Tibial nerve (tissue), 3 donors: ENCODE measurements around the gene CCBE1.

Source experiments
- CTCF ChIP-seq, 5 experiments: fragments of 200-600 bp in 3 of 5; fragments of 450-650 bp in 2 of 5; sonication (generic) in 3 of 5; IDR thresholded peaks; one replicate each; pipeline ENCODE4 v1.5.1; 2016 to 2019; ENCODE audit warnings: antibody characterized with exemption in 5 of 5, mild to moderate bottlenecking in 3 of 5, moderate library complexity in 2 of 5
- POLR2A ChIP-seq, 2 donors: fragments of 450-650 bp; IDR thresholded peaks; one replicate each; pipeline ENCODE4 v1.6.1; 2017; ENCODE audit warnings: antibody characterized with exemption in 2 of 2, mild to moderate bottlenecking in 2 of 2, moderate library complexity in 2 of 2

GRCh38 chr18:59516356-59517155 is 180.7 kb downstream of the CCBE1 start:
- TF ChIP-seq CTCF (IDR thresholded peaks at IDR 0.05), result no peak
- TF ChIP-seq POLR2A (IDR thresholded peaks at IDR 0.05), result no peak
